ENCODE data around the gene MARS1. TPM values are rescaled to one million over a fixed set of nuclear protein-coding genes. Genes with fewer than 3 reads are reported as not detected.

The MARS1 gene
- total and polyA plus RNA-seq, 7 donors, result 41.2 to 97.4 (median 83.6) TPM

GRCh38 chr12:57527184-57527583 is 39.3 kb downstream of the MARS1 start:
- DNase-seq (no peak), ATAC-seq (no peak)
- TF ChIP-seq CTCF (IDR thresholded peaks at IDR 0.05), result no peak
- Histone ChIP-seq H3K27ac (no peak overlapping the region), H3K4me1 (peaks cover 15% of the 10 kb centered on the region), H3K9me3 (no peaks in the 10 kb centered on the region), H3K4me3 (no peak overlapping the region), H3K27me3 (ENCODE audit: insufficient read depth in 3 of 3, low read length in 2 of 3) (no peaks in the 10 kb centered on the region), H3K36me3 (ENCODE audit: insufficient read depth in 1 of 2, low read depth in 1 of 2) (peaks cover 9 to 83% of the 10 kb centered on the region in 2 donors)
- intact Hi-C loops (cut with DNase I), result no loop called here
- WGBS, 3 donors, result 66 to 75% (median 74%) methylated on average over 5 of the region's 5 CpGs

GRCh38 chr12:57528176-57528575 is 40.3 kb downstream of the MARS1 start:
- Histone ChIP-seq H3K9me3 (no peaks in the 10 kb centered on the region), H3K4me3 (no peak overlapping the region), H3K36me3 (ENCODE audit: insufficient read depth in 1 of 2, low read depth in 1 of 2) (peaks cover 16 to 93% of the 10 kb centered on the region in 2 donors), H3K27me3 (ENCODE audit: insufficient read depth in 3 of 3, low read length in 2 of 3) (no peaks in the 10 kb centered on the region), H3K27ac (no peak overlapping the region), H3K4me1 (peaks cover 15% of the 10 kb centered on the region)
- intact Hi-C loops (cut with DNase I), result no loop called here
- ATAC-seq (no peak), DNase-seq (no peak)
- TF ChIP-seq CTCF (IDR thresholded peaks at IDR 0.05), result no peak
- WGBS, 3 donors, result 74 to 82% (median 78%) methylated on average over 10 to 12 of the region's 12 CpGs

GRCh38 chr12:57528831-57529555 is 41.1 kb downstream of the MARS1 start:
- peaks cover 20 to 99% of the 10 kb centered on the region in 2 donors for H3K36me3 ChIP-seq (ENCODE audit: insufficient read depth in 1 of 2, low read depth in 1 of 2)
- WGBS, 3 donors, result 67 to 75% (median 68%) methylated on average over 7 to 10 of the region's 10 CpGs

GRCh38 chr12:57529831-57530230 is 42.0 kb downstream of the MARS1 start:
- no peaks in the 10 kb centered on the region for H3K9me3 ChIP-seq
- peaks cover 2% of the 10 kb centered on the region for H3K4me1 ChIP-seq
- H3K27ac ChIP-seq, result no peak overlapping the region
- peaks cover 23 to 99% of the 10 kb centered on the region in 2 donors for H3K36me3 ChIP-seq (ENCODE audit: insufficient read depth in 1 of 2, low read depth in 1 of 2)
- intact Hi-C loops (cut with DNase I), result no loop called here
- DNase-seq (no peak), ATAC-seq (no peak)
- TF ChIP-seq CTCF (IDR thresholded peaks at IDR 0.05), result no peak
- no peaks in the 10 kb centered on the region for H3K27me3 ChIP-seq (ENCODE audit: insufficient read depth in 3 of 3, low read length in 2 of 3)
- 39 to 56% (median 47%) methylated on average over 6 of the region's 6 CpGs for WGBS, 3 donors
- H3K4me3 ChIP-seq, result no peak overlapping the region

More at GRCh38 chr12:57528831-57529555, 41.1 kb downstream of the MARS1 start:
- H3K4me1 ChIP-seq, result peaks cover 10% of the 10 kb centered on the region
- no peaks in the 10 kb centered on the region for H3K9me3 ChIP-seq
- H3K27me3 ChIP-seq (ENCODE audit: insufficient read depth in 3 of 3, low read length in 2 of 3), result no peaks in the 10 kb centered on the region
- no peak for DNase-seq
- TF ChIP-seq CTCF (IDR thresholded peaks at IDR 0.05), result no peak
- H3K4me3 ChIP-seq, result no peak overlapping the region
- H3K27ac ChIP-seq, result no peak overlapping the region
- intact Hi-C loops (cut with DNase I), result no loop called here
- no peak for ATAC-seq

All from psoas muscle (tissue), 8 donors.